NCI-H1105 (cell line): ENCODE measurements around the gene YEATS4.
"Not testable (repeated sequence)": the region's sequence is repeated elsewhere in the genome, so short reads cannot be mapped to it uniquely, and the experiment has no call there.

Experiments used
- DNase-seq: peaks from one replicate; lab custom pipeline; 2025; lab: John Stamatoyannopoulos, UW

Gene YEATS4

DNA sequence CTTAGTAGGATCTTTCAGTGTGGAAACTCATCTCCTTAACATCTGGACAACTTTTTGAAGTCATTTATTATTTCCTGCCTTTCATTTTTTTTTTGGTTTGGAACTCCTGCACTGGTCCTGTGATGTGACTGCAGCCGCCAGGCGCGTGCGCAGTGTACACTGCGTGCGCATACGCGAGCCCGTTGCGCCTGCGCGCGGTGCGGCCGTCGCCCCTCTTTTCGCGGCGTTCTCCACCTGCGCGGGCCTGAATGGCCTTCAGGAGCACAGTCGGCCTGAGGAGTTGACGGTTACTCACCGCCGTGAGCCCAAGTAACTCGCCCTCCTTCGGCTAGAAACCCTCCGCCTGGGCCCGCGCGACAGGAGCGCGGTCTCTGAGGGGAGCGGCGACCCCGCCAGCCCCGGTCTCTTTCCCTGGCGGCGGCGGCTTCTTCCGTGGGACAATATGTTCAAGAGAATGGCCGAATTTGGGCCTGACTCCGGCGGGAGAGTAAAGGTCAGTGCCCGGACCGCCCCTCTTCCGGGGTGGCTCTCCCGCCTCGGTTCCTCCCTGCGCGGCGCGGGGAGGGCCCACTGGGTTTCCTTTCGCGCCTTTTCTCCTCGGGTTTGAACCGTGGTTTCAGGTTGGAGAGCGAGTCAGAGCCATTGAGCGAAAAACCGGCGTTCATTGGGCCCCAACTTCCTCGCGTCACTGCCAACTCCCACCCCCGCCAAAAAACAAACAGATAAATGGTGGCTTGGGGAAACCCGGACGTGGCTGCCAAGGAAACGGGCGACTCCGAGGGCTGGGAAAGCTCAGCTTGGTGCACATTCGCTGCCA, at the start of gene YEATS4:
Gene YEATS4 (plus strand): TSS at position 213 of the 817 bp plus-strand sequence. CDS start 230 bp downstream, at position 443.
- DNase-seq = peak; percentile 98

DNA sequence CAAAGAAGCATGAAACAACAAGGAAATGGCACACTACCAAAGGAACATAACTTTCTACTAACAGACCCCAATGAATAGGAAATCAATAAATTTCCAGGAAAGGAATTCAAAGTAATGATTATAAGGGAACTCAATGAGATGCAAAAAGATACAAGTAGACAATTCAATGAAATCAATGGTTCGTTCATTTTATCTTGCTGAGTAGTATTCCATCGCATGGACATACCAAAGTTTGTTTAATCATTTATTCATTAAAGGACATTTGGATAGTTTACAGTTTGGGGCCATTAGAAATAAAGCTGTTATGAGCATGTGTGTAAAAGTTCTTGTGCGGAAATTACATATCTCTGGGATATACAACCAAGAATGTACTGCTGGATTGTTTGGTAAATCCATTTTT, 46.3 kb upstream of the YEATS4 start:
- no peak for DNase-seq

- not testable (repeated sequence) for DNase-seq
These were observed 42.8 kb upstream of the YEATS4 start for GRCh38 chr12:69316784-69317183.

DNA sequence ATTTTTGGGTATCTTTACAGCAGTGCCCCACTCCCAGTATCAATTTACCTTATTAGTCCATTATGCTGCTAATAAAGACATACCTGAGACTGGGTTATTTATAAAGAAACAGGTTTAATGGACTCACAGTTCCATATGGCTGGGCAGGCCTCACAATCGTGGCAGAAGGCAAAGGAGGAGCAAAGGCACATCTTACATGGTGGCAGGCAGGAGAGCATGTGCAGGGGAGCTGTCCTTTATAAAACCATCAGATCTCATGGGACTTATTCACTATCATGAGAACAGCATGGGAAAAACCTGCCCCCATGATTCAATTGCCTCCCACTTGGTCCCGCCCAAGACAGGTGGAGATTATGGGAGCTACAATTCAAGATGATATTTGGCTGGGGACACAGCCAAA, 42.3 kb upstream of the YEATS4 start:
- DNase-seq = not testable (repeated sequence)

DNA sequence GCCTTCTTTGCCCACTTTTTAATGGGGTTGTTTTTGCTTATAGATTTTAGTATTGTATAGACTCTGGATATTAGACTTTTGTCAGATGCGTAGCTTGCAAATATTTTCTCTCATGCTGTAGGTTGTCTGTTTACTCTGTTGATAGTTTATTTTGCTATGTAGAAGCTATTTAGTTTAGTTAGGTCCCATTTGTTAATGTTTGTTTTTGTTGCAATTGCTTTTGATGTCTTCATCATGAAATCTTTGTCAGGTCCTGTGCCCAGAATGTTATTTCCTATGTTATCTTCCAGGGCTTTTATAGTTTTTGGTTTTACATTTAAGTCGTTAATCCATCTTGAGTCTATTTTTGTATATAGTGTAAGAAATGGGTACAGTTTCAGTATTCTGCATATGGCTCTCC, 41.3 kb upstream of the YEATS4 start:
- no peak for DNase-seq

- no peak for DNase-seq
These were observed 38.2 kb upstream of the YEATS4 start for GRCh38 chr12:69321351-69321750.

GRCh38 chr12:69324797-69325466, 34.6 kb upstream of the YEATS4 start:
- no peak for DNase-seq

DNA sequence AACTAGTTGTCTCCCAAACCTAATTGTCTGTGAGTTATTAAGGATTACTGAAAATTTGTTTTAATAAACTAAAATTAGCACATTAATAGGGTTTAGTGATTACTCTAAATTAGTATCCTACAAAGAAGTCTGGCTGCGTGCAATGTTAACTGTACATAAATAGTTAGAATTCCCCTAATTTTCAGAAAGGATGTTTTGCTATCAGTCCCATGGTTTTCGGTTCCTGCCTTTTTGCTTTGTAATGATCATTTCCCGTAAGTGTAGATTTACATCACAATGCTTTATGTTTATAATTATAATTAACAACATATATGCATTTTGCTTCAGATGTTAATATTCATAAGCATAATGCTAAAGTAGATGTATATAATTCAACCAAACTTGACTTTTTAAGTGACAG, 31.1 kb upstream of the YEATS4 start:
- DNase-seq = no peak

DNA sequence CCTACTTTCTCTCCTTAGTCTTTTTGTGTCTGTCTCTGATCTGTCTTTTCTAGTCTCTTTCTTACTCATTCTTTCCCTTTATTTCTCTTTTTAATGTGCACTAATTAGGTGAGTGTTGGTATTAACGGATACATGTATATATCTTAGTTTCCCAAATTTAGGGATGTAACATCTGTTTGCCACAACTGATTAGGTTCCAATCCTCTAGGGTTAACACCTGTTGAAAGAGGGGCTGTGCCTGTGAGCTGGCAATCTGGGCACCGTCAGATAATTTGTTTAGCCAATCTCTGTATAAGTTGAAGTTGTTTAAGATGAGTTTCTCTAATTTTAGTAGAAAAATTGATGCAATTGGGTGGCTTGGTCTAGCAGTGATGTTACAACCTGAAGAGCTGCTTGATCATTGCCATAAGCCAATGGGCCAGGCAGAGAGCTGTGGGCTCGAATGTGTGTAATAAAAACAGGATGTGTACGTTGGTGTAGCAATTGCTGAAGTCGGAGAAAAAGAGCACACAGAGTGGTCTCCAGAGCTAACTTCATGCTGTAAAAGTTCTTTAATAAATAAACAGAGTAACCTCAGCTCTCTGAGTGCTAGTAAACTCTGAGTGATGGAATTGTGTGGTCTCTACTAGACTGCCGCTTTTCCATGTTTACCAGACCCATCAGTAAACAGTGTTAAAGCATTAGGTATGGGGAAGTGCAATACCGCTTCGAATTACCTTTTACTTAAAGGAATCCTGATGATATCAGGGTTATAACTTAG, 29.7 kb upstream of the YEATS4 start:
- no peak for DNase-seq

DNA sequence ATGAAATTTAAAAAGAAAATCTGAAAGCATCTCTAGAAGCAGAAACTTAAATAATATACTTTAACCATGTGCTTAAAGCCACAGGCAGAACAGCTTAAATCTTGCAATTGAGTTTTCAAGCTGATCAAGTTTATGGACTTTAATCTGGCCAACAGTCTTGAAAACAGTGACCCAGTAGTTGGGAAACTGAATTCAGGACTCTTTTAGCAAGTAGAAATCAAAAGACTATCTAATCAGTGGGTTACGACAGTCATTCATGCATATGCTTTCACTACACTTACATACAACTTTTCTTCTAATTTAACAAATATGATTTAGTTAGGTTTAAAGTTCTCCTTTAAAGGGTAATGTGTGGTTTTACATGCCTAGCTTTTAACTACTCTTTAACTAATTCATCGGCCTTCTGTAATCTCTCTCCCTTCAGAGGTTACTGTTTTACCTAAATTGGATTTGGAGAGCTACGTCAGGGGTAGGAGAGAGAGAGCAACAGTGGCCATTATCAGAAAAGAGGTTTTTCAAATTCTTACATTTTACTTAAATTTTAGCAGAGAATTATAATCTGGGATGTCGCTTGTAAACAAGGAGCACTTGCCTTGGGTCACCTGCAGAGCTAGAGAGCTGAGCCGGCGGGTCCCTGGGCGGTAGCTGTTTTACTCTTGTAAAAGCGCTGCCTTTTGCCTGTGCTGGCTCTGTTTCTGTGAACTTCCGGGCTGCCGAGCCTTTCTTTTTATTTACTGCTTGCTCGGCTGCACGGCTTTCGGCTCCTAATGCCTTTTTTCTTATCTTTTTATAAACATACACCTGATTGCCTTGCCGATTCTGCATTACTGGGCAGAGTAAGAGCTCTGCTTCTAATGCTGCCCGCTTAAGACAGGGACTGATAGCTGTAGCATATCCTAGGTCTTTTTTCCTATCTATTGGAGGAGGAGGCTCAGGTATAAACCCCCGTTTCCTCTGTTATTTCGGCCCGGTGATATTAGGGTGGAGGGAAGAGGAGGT, 28.8 kb upstream of the YEATS4 start:
- peak; percentile 15 for DNase-seq

- DNase-seq = no peak
These were observed 28.0 kb upstream of the YEATS4 start for GRCh38 chr12:69331519-69331908.

DNA sequence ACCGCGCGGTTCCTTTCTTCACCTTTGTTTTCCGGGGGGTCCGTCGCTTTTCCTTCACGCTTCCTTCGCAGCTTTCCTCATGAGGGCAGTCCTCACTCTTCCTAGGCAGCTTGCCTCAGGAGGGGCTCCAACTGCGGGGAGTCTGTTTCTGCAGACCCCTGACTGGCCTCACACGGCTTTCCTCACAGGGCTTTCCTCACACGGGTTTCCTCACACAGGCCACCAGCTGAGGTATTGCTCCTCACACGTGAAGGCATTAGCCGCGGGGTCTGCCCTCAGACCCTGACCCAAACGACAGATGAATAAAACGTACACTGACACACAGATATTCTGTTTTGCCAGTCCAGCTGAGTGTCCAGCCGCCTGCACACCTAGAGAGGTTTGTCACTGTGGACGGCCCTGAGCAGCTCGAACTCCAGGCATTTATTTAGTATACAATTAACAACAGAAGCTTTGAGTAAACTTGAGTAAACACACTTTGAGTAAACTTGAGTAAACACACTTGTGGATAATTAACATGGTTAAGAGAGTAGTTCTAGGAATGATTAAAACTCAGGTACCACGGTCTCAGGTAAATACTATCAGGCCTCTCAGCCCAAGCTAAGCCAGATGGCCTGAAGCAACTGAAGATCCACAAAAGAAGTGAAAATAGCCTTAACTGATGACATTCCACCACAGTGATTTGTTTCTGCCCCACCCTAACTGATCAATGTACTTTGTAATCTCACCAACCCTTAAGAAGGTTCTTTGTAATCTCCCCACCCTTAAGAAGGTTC, 27.4 kb upstream of the YEATS4 start:
- no peak for DNase-seq

DNA sequence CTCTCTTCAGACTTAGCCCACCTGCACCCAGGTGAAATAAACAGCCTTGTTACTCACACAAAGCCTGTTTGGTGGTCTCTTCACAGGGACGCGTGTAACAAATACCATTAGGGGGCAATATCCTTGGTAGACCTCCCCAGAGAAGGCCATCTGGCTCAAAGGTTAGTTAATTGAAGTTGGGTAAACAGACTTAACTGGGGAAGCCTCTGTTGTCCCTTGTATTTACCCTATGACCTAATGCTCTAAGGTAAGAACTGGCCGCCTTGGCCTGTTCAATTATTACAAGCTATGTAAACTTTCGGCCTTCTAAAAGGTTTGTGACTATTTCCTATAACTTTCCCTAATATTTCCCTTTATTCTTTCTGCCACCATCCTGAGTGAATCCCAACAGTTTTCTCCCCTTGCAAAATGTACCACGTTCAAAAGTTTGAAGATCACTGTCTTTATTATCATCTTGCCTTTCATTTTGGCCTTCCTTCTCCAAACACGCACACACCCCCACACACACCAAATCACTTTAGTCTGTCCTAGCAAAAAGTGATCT, 26.7 kb upstream of the YEATS4 start:
- no peak for DNase-seq

GRCh38 chr12:69334158-69334557, 25.4 kb upstream of the YEATS4 start:
- DNase-seq = no peak

GRCh38 chr12:69337311-69338090, 22.0 kb upstream of the YEATS4 start:
- no peak for DNase-seq

- DNase-seq = no peak
These were observed 21.3 kb upstream of the YEATS4 start for GRCh38 chr12:69338120-69338859.

- DNase-seq = no peak
These were observed 20.6 kb upstream of the YEATS4 start for GRCh38 chr12:69338936-69339335.

GRCh38 chr12:69339999-69340398, 19.5 kb upstream of the YEATS4 start:
- DNase-seq = no peak

DNA sequence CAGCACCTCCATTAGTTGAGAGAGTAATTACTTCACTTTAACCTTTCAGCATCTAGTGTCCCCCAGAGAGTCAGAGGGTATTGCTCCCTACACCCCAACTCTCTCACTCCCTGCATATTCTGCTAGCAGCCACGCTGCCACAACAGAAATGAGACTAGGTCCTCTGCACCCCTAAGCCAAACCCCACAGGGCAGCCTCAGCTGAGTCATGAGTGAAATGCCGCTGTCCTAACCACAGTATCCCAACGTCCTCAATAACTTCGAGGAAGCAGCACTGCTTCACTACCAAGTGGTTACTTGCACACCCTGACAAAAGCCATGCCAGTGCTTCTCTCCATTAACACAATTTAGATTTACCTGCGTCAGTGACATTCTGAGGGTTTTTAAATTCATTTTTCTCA, 18.2 kb upstream of the YEATS4 start:
- DNase-seq = no peak
